Measurements from ENCODE around the gene MEIS1.

Gene MEIS1

DNA sequence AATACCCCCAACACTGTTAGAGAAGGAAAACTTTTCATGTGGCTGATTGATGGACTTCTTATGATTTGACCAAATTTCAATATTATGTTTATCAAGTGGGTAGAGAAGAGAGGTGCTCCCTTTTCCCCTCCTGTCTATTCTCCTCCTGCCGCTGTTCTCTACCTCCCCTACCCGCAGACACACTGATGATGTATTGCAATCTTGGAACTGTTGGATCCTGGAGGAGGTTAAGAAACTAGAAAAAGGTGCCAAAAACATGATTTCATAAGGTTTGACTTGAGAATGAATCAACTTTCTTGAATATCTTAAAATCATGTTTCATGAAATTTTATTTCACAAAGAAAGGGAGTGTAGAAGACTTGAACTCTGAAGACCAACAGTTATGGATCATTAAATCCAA is 125.8 kb downstream of the MEIS1 start:
- Histone ChIP-seq H3K9me3 (ENCODE audit: insufficient read depth, low read length) (no peaks in the 10 kb centered on the region), H3K4me3 (ENCODE audit: low read length) (no peak overlapping the region), H3K27ac (ENCODE audit: low read length) (no peak overlapping the region), H2AFZ (ENCODE audit: low read depth, low read length) (no peak overlapping the region), H3K4me2 (ENCODE audit: low read length) (no peak overlapping the region), H3K9ac (ENCODE audit: low read length) (no peak overlapping the region), H3K27me3 (ENCODE audit: low read depth, low read length) (0 out of 2 replicates have a peak, but pooled peaks cover under 1% of the 10 kb centered on the region), H3K4me1 (ENCODE audit: low read length) (no peaks in the 10 kb centered on the region), H4K20me1 (ENCODE audit: insufficient read depth, low read length) (no peaks in the 10 kb centered on the region), H3K79me2 (ENCODE audit: low read length) (no peaks in the 10 kb centered on the region), H3K36me3 (replicated peaks; ENCODE audit: low read depth, low read length) (no peaks in the 10 kb centered on the region)
- TF ChIP-seq CTCF (IDR thresholded peaks at IDR 0.05; ENCODE audit: low read depth, low read length), result no peak

DNA sequence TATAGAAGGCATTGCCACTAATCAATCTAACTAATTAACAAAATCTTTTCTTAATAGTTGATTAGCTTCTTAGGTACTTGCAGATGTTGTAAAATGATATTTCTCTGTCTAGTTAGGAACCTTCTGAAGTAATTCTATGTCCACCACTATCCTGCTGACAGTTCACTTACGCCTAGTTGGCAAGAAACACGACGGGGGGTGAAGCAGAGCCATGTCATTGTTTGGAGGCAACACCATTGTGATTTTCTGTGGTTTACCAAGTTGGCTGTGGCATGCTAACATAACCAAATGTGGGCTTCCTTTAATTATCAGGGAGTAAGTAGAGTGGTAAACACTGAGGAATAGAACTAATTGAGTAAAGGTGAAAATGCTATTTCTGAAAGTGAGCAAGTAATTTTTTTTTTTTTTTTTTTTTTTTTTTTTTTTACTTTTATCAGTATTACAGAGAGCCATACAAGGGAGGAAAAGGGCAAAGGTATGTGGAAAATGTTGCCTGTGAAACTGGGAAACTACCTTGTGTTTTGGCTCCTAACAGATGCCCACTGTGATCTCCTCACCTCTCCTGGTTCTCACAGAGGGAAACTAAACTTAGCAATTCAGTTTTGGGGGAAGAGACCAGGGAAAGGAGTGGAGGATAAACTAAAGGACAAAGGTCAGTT is 126.8 kb downstream of the MEIS1 start:
- Histone ChIP-seq H3K27me3 (ENCODE audit: low read depth, low read length) (no peaks in the 10 kb centered on the region), H3K36me3 (replicated peaks; ENCODE audit: low read depth, low read length) (no peaks in the 10 kb centered on the region), H3K9ac (ENCODE audit: low read length) (no peak overlapping the region), H3K4me2 (ENCODE audit: low read length) (no peak overlapping the region), H4K20me1 (ENCODE audit: insufficient read depth, low read length) (no peaks in the 10 kb centered on the region), H2AFZ (ENCODE audit: low read depth, low read length) (no peak overlapping the region), H3K9me3 (ENCODE audit: insufficient read depth, low read length) (no peaks in the 10 kb centered on the region), H3K27ac (ENCODE audit: low read length) (no peak overlapping the region), H3K79me2 (ENCODE audit: low read length) (no peaks in the 10 kb centered on the region), H3K4me1 (ENCODE audit: low read length) (no peaks in the 10 kb centered on the region), H3K4me3 (ENCODE audit: low read length) (no peak overlapping the region)
- TF ChIP-seq CTCF (IDR thresholded peaks at IDR 0.05; ENCODE audit: low read depth, low read length), result no peak
- TF ChIP-seq EZH2phosphoT487 (IDR thresholded peaks at IDR 0.05; ENCODE audit: low read depth), result no peak

- no peak overlapping the region for H3K9ac ChIP-seq (ENCODE audit: low read length)
- no peak overlapping the region for H3K27ac ChIP-seq (ENCODE audit: low read length)
- no peaks in the 10 kb centered on the region for H3K36me3 ChIP-seq (replicated peaks; ENCODE audit: low read depth, low read length)
- no peaks in the 10 kb centered on the region for H3K4me1 ChIP-seq (ENCODE audit: low read length)
- H3K4me3 ChIP-seq (ENCODE audit: low read length), result no peak overlapping the region
- no peak overlapping the region for H3K4me2 ChIP-seq (ENCODE audit: low read length)
- H3K9me3 ChIP-seq (ENCODE audit: insufficient read depth, low read length), result no peaks in the 10 kb centered on the region
- no peak overlapping the region for H2AFZ ChIP-seq (ENCODE audit: low read depth, low read length)
- no peaks in the 10 kb centered on the region for H3K27me3 ChIP-seq (ENCODE audit: low read depth, low read length)
- TF ChIP-seq EZH2phosphoT487 (IDR thresholded peaks at IDR 0.05; ENCODE audit: low read depth), result no peak
- TF ChIP-seq CTCF (IDR thresholded peaks at IDR 0.05; ENCODE audit: low read depth, low read length), result no peak
- no peaks in the 10 kb centered on the region for H3K79me2 ChIP-seq (ENCODE audit: low read length)
- no peaks in the 10 kb centered on the region for H4K20me1 ChIP-seq (ENCODE audit: insufficient read depth, low read length)
Measured at GRCh38 chr2:66562304-66562685, 127.4 kb downstream of the MEIS1 start.

GRCh38 chr2:66563473-66563872 is 128.5 kb downstream of the MEIS1 start:
- Histone ChIP-seq H3K27ac (ENCODE audit: low read length) (no peak overlapping the region), H3K4me3 (ENCODE audit: low read length) (no peak overlapping the region), H4K20me1 (ENCODE audit: insufficient read depth, low read length) (no peaks in the 10 kb centered on the region), H2AFZ (ENCODE audit: low read depth, low read length) (no peak overlapping the region), H3K79me2 (ENCODE audit: low read length) (no peaks in the 10 kb centered on the region), H3K4me1 (ENCODE audit: low read length) (no peaks in the 10 kb centered on the region), H3K36me3 (replicated peaks; ENCODE audit: low read depth, low read length) (no peaks in the 10 kb centered on the region), H3K4me2 (ENCODE audit: low read length) (no peak overlapping the region), H3K9ac (ENCODE audit: low read length) (no peak overlapping the region), H3K27me3 (ENCODE audit: low read depth, low read length) (no peaks in the 10 kb centered on the region), H3K9me3 (ENCODE audit: insufficient read depth, low read length) (no peaks in the 10 kb centered on the region)
- TF ChIP-seq EZH2phosphoT487 (IDR thresholded peaks at IDR 0.05; ENCODE audit: low read depth) (no peak), CTCF (IDR thresholded peaks at IDR 0.05; ENCODE audit: low read depth, low read length) (no peak)

Data from OCI-LY3 (cell line).